IPS-NIHi7 (cell line): Measurements from ENCODE around the gene VPS13D.
A peak's percentile ranks its signal among the peaks of the same experiment; 100 is the strongest.
"Not testable (repeated sequence)": the region's sequence is repeated elsewhere in the genome, so short reads cannot be mapped to it uniquely, and the experiment has no call there.

Source experiments
- DNase-seq: peaks from one replicate; pipeline ENCODE4 v3.0.0; 2012; ENCODE audit warnings: mixed read lengths; ENCODE audit errors: extremely low spot score

VPS13D gene

GRCh38 chr1:12466816-12467215, 237.0 kb downstream of the VPS13D start:
- no peak for DNase-seq

GRCh38 chr1:12467570-12468286, 237.9 kb downstream of the VPS13D start:
- no peak for DNase-seq

GRCh38 chr1:12468323-12468722, 238.5 kb downstream of the VPS13D start:
- no peak for DNase-seq

- no peak for DNase-seq
These were observed 239.7 kb downstream of the VPS13D start for GRCh38 chr1:12469493-12469892.

- DNase-seq: no peak
These were observed 240.2 kb downstream of the VPS13D start for GRCh38 chr1:12469990-12470389.

GRCh38 chr1:12470916-12471315, 241.1 kb downstream of the VPS13D start:
- not testable (repeated sequence) for DNase-seq

GRCh38 chr1:12472156-12472797, 242.4 kb downstream of the VPS13D start:
- no peak for DNase-seq

GRCh38 chr1:12472798-12473551, 243.1 kb downstream of the VPS13D start:
- DNase-seq: no peak

GRCh38 chr1:12473596-12474362, 243.9 kb downstream of the VPS13D start:
- DNase-seq: no peak

- no peak for DNase-seq
These were observed 245.3 kb downstream of the VPS13D start for GRCh38 chr1:12475101-12475500.

- DNase-seq: no peak
These were observed 245.7 kb downstream of the VPS13D start for GRCh38 chr1:12475530-12475934.

- DNase-seq: no peak
These were observed 246.1 kb downstream of the VPS13D start for GRCh38 chr1:12475947-12476346.

GRCh38 chr1:12477314-12477713, 247.5 kb downstream of the VPS13D start:
- DNase-seq: no peak

GRCh38 chr1:12477936-12478611, 248.2 kb downstream of the VPS13D start:
- no peak for DNase-seq

GRCh38 chr1:12478612-12478985, 248.8 kb downstream of the VPS13D start:
- no peak for DNase-seq

- no peak for DNase-seq
These were observed 249.5 kb downstream of the VPS13D start for GRCh38 chr1:12479311-12479710.

GRCh38 chr1:12480041-12480440, 250.2 kb downstream of the VPS13D start:
- DNase-seq: no peak

- DNase-seq: peak; percentile 30
These were observed 251.0 kb downstream of the VPS13D start for GRCh38 chr1:12480748-12481362.

GRCh38 chr1:12481928-12482327, 252.1 kb downstream of the VPS13D start:
- no peak for DNase-seq

- DNase-seq: no peak
These were observed 253.2 kb downstream of the VPS13D start for GRCh38 chr1:12482988-12483387.
